OCI-LY7 (cell line): ENCODE data around the gene GGN. TPM values are rescaled to one million over a fixed set of nuclear protein-coding genes. Genes with fewer than 3 reads are reported as not detected.
A peak's percentile ranks its signal among the peaks of the same experiment; 100 is the strongest.
"Not testable (repeated sequence)": the region's sequence is repeated elsewhere in the genome, so short reads cannot be mapped to it uniquely, and the experiment has no call there.

ENCODE experiments used
- BruUV-seq: library from RNA; stranded (reverse); fragments of 400-500 nt; replicated peaks from 2 replicates; lab custom pipeline; 2021; lab: Mats Ljungman, UMichigan
- CTCF ChIA-PET: fragments of 300-600 bp; sonication (Branson Sonifier 250); formaldehyde crosslinking; loops from one replicate; lab custom pipeline; 2022; ENCODE audit warnings: antibody characterized with exemption; ENCODE audit not compliant: unreplicated experiment; lab: Charles Lee
- POLR2A ChIA-PET: fragments of 300-600 bp; sonication (Branson Sonifier 250); formaldehyde crosslinking; loops from one replicate; lab custom pipeline; 2022; ENCODE audit warnings: antibody characterized with exemption; lab: Charles Lee
- DNase-seq: peaks from one replicate; pipeline ENCODE4 v3.0.0-alpha.2; 2015; ENCODE audit warnings: low spot score
- H2AFZ ChIP-seq: fragments of 200-600 bp; sonication (generic), shearing (Covaris generic); 2 replicates; pipeline ENCODE4 v1.6.1; 2014; ENCODE audit warnings: mild to moderate bottlenecking, antibody characterized with exemption, low read length, moderate library complexity
- H3K27ac ChIP-seq: fragments of 200-600 bp; sonication (generic); 2 replicates; pipeline ENCODE4 v1.5.1; 2014; ENCODE audit warnings: mixed run types, low read depth, mild to moderate bottlenecking, moderate library complexity, low read length, inconsistent platforms; ENCODE audit not compliant: poor library complexity, severe bottlenecking
- H3K36me3 ChIP-seq: fragments of 200-600 bp; sonication (generic); 2 replicates; pipeline ENCODE4 v1.6.1; 2014; ENCODE audit warnings: mild to moderate bottlenecking, antibody characterized with exemption, low read length, moderate library complexity, mixed read lengths; ENCODE audit not compliant: insufficient read depth
- H3K4me1 ChIP-seq: fragments of 200-600 bp; sonication (generic); 2 replicates; pipeline ENCODE4 v1.5.1; 2014; ENCODE audit warnings: mild to moderate bottlenecking, low read length; ENCODE audit not compliant: insufficient read depth, poor library complexity, severe bottlenecking
- H3K4me2 ChIP-seq: fragments of 200-600 bp; sonication (generic); 2 replicates; pipeline ENCODE4 v1.6.1; 2014; ENCODE audit warnings: mild to moderate bottlenecking, low read length
- H3K4me3 ChIP-seq: fragments of 200-600 bp; sonication (generic); 2 replicates; pipeline ENCODE4 v1.5.1; 2014; ENCODE audit warnings: mild to moderate bottlenecking, low read depth, low read length; ENCODE audit not compliant: poor library complexity, severe bottlenecking
- H3K79me2 ChIP-seq: fragments of 200-600 bp; sonication (generic); 2 replicates; pipeline ENCODE4 v1.6.1; 2016; ENCODE audit warnings: low read depth, mild to moderate bottlenecking, low read length, moderate library complexity, mixed read lengths; ENCODE audit not compliant: insufficient read depth
- H3K9me2 ChIP-seq: fragments of 200-600 bp; sonication (generic); 2 replicates; pipeline ENCODE4 v1.6.1; 2016; ENCODE audit warnings: mild to moderate bottlenecking, low read length, mixed read lengths; ENCODE audit not compliant: insufficient read depth
- H3K9me3 ChIP-seq: fragments of 200-600 bp; sonication (generic); 2 replicates; pipeline ENCODE4 v1.6.1; 2014; ENCODE audit warnings: mild to moderate bottlenecking, mixed run types, low read length, mixed read lengths
- H4K20me1 ChIP-seq: fragments of 200-600 bp; sonication (generic); 2 replicates; pipeline ENCODE4 v1.6.1; 2014; ENCODE audit warnings: mild to moderate bottlenecking, antibody characterized with exemption, low read length, moderate library complexity, mixed read lengths; ENCODE audit not compliant: insufficient read depth
- CTCF ChIP-seq: fragments of 200-600 bp; sonication (generic); conservative IDR thresholded peaks from 2 replicates; pipeline ENCODE4 v1.5.1; 2014; ENCODE audit warnings: mild to moderate bottlenecking, antibody characterized with exemption, low read length, moderate library complexity, mixed read lengths
- EZH2phosphoT487 ChIP-seq: fragments of 200-600 bp; sonication (generic); IDR thresholded peaks from 2 replicates; pipeline ENCODE4 v1.6.1; 2018; ENCODE audit warnings: low read depth, borderline replicate concordance, mild to moderate bottlenecking, mixed run types, antibody characterized with exemption, low read length, moderate library complexity, mixed read lengths
- intact Hi-C: fragments of 100-400 bp; cut with micrococcal nuclease; formaldehyde crosslinking; loops from one replicate; pipeline ENCODE4 v1.10.0; 2022; ENCODE audit not compliant: unreplicated experiment
- total RNA-seq, 2 experiments: library from RNA; depleted of rRNA in 1 of 2; stranded (reverse); fragments of >200 nt in 1 of 2; shearing (Covaris generic) in 1 of 2; gene quantifications; 2 replicates each; pipeline ENCODE4 v1.2.3, GENCODE V29; 2014 to 2022

The GGN gene
- total RNA-seq, 2 experiments from 2014 or later: not detected

GRCh38 chr19:38369584-38369983 is 18.2 kb downstream of the GGN start:
- H3K4me2 ChIP-seq: no peak overlapping the region
- no TSS peak for BruUV-seq
- CTCF ChIA-PET: no interaction called here

GRCh38 chr19:38367041-38367440 is 20.8 kb downstream of the GGN start:
- DNase-seq: no peak
- peaks cover 7% of the 10 kb centered on the region for H3K4me1 ChIP-seq
- no peaks in the 10 kb centered on the region for H3K36me3 ChIP-seq
- H3K9me2 ChIP-seq: no peaks in the 10 kb centered on the region
- H4K20me1 ChIP-seq: no peaks in the 10 kb centered on the region
- no peak for TF ChIP-seq EZH2phosphoT487
- no TSS peak for BruUV-seq
- ChIA-PET CTCF (no interaction called here), POLR2A (interaction anchor here (0.6 kb wide), 1 partner anchor 10 kb away, joined by 3 read pairs; no protein-coding TSS in a partner anchor)
- no peak overlapping the region for H3K4me2 ChIP-seq
- no peak overlapping the region for H3K4me3 ChIP-seq
- H3K9me3 ChIP-seq: no peaks in the 10 kb centered on the region
- intact Hi-C loops: no loop called here
- H3K27ac ChIP-seq: no peak overlapping the region
- H3K79me2 ChIP-seq: no peaks in the 10 kb centered on the region
- H2AFZ ChIP-seq: no peak overlapping the region

More at GRCh38 chr19:38369584-38369983, 18.2 kb downstream of the GGN start:
- Histone ChIP-seq H3K4me3 (no peak overlapping the region), H2AFZ (no peak overlapping the region), H4K20me1 (no peaks in the 10 kb centered on the region), H3K36me3 (no peaks in the 10 kb centered on the region), H3K9me2 (no peaks in the 10 kb centered on the region), H3K9me3 (no peaks in the 10 kb centered on the region), H3K27ac (no peak overlapping the region), H3K4me1 (peaks cover 6% of the 10 kb centered on the region), H3K79me2 (no peaks in the 10 kb centered on the region)
- POLR2A ChIA-PET: no interaction called here
- no peak for DNase-seq
- TF ChIP-seq CTCF: no peak
- no peak for TF ChIP-seq EZH2phosphoT487
- intact Hi-C loops: no loop called here

GRCh38 chr19:38362946-38363688 is 24.7 kb downstream of the GGN start:
- peak overlapping the region; percentile 90 for H3K4me2 ChIP-seq
- H2AFZ ChIP-seq, BruUV-seq, H3K79me2 ChIP-seq, H3K9me3 ChIP-seq, H3K9me2 ChIP-seq, CTCF ChIA-PET, DNase-seq, H4K20me1 ChIP-seq, intact Hi-C loops, H3K36me3 ChIP-seq, POLR2A ChIA-PET, H3K27ac ChIP-seq: not testable (repeated sequence)
- peaks cover 11% of the 10 kb centered on the region for H3K4me1 ChIP-seq
- H3K4me3 ChIP-seq: peak overlapping the region; percentile 71
